ENCODE results near the gene ARNT2. TPM values are rescaled to one million over a fixed set of nuclear protein-coding genes. Genes with fewer than 3 reads are reported as not detected.

Gene ARNT2
- total RNA-seq, 1 donor from 2014 or later: 3.6 TPM

GRCh38 chr15:80445300-80446041 lies 41.3 kb downstream of the ARNT2 start:
- no peaks in the 10 kb centered on the region for H3K9me3 ChIP-seq (replicated peaks)
- no peak overlapping the region for H3K27ac ChIP-seq (replicated peaks)
- H3K4me3 ChIP-seq: no peak overlapping the region
- no peaks in the 10 kb centered on the region for H3K36me3 ChIP-seq
- no peak for TF ChIP-seq CTCF (IDR thresholded peaks at IDR 0.05; ENCODE audit: borderline replicate concordance)
- no peaks in the 10 kb centered on the region for H3K4me1 ChIP-seq
- intact Hi-C loops (cut with micrococcal nuclease): loop anchor here (10.0 kb wide), 1 partner anchor 349 kb away; no protein-coding TSS in a partner anchor
- peaks cover 40% of the 10 kb centered on the region for H3K27me3 ChIP-seq (ENCODE audit: low read depth)
- no peak for DNase-seq

GRCh38 chr15:80447077-80447476 lies 42.9 kb downstream of the ARNT2 start:
- Histone ChIP-seq H3K36me3 (no peaks in the 10 kb centered on the region), H3K4me1 (no peaks in the 10 kb centered on the region), H3K9me3 (replicated peaks) (no peaks in the 10 kb centered on the region), H3K27me3 (ENCODE audit: low read depth) (peaks cover 36% of the 10 kb centered on the region), H3K4me3 (no peak overlapping the region), H3K27ac (replicated peaks) (no peak overlapping the region)
- no peak for DNase-seq
- intact Hi-C loops (cut with micrococcal nuclease): loop anchor here (10.0 kb wide), 1 partner anchor 348 kb away; no protein-coding TSS in a partner anchor
- no peak for TF ChIP-seq CTCF (IDR thresholded peaks at IDR 0.05; ENCODE audit: borderline replicate concordance)

GRCh38 chr15:80449825-80450224 lies 45.6 kb downstream of the ARNT2 start:
- Histone ChIP-seq H3K9me3 (replicated peaks) (no peaks in the 10 kb centered on the region), H3K27me3 (ENCODE audit: low read depth) (peaks cover 21% of the 10 kb centered on the region), H3K4me1 (no peaks in the 10 kb centered on the region), H3K36me3 (no peaks in the 10 kb centered on the region), H3K4me3 (no peak overlapping the region), H3K27ac (replicated peaks) (no peak overlapping the region)
- no peak for DNase-seq
- intact Hi-C loops (cut with micrococcal nuclease): loop anchor here (10.0 kb wide), 1 partner anchor 345 kb away; no protein-coding TSS in a partner anchor
- no peak for TF ChIP-seq CTCF (IDR thresholded peaks at IDR 0.05; ENCODE audit: borderline replicate concordance)

- intact Hi-C loops (cut with micrococcal nuclease): no loop called here
- Histone ChIP-seq H3K27ac (replicated peaks) (no peak overlapping the region), H3K36me3 (no peaks in the 10 kb centered on the region), H3K27me3 (ENCODE audit: low read depth) (peaks cover 16% of the 10 kb centered on the region), H3K4me1 (peaks cover 4% of the 10 kb centered on the region), H3K4me3 (no peak overlapping the region), H3K9me3 (replicated peaks) (no peaks in the 10 kb centered on the region)
- TF ChIP-seq CTCF (IDR thresholded peaks at IDR 0.05; ENCODE audit: borderline replicate concordance): no peak
- no peak for DNase-seq
Measured at GRCh38 chr15:80450811-80451321, 46.7 kb downstream of the ARNT2 start.

GRCh38 chr15:80452166-80452565 lies 48.0 kb downstream of the ARNT2 start:
- Histone ChIP-seq H3K27me3 (ENCODE audit: low read depth) (peaks cover 16% of the 10 kb centered on the region), H3K36me3 (no peaks in the 10 kb centered on the region), H3K27ac (replicated peaks) (no peak overlapping the region), H3K9me3 (replicated peaks) (no peaks in the 10 kb centered on the region), H3K4me3 (no peak overlapping the region), H3K4me1 (peaks cover 7% of the 10 kb centered on the region)
- DNase-seq: no peak
- TF ChIP-seq CTCF (IDR thresholded peaks at IDR 0.05; ENCODE audit: borderline replicate concordance): no peak
- intact Hi-C loops (cut with micrococcal nuclease): no loop called here

All from left ventricle myocardium inferior (tissue), 1 donor.